Fibroblast of skin of back (primary cell): ENCODE results near the gene GAS6.
"Not testable (repeated sequence)": the region's sequence is repeated elsewhere in the genome, so short reads cannot be mapped to it uniquely, and the experiment has no call there.

Source experiments
- DNase-seq: peaks from one replicate; pipeline ENCODE4 v3.0.0-alpha.2; 2013

The GAS6 gene

GRCh38 chr13:113837560-113838355, 26.1 kb downstream of the GAS6 start:
- peak; percentile 98 for DNase-seq

GRCh38 chr13:113836768-113837559, 26.9 kb downstream of the GAS6 start:
- peak; percentile 91 for DNase-seq

DNA sequence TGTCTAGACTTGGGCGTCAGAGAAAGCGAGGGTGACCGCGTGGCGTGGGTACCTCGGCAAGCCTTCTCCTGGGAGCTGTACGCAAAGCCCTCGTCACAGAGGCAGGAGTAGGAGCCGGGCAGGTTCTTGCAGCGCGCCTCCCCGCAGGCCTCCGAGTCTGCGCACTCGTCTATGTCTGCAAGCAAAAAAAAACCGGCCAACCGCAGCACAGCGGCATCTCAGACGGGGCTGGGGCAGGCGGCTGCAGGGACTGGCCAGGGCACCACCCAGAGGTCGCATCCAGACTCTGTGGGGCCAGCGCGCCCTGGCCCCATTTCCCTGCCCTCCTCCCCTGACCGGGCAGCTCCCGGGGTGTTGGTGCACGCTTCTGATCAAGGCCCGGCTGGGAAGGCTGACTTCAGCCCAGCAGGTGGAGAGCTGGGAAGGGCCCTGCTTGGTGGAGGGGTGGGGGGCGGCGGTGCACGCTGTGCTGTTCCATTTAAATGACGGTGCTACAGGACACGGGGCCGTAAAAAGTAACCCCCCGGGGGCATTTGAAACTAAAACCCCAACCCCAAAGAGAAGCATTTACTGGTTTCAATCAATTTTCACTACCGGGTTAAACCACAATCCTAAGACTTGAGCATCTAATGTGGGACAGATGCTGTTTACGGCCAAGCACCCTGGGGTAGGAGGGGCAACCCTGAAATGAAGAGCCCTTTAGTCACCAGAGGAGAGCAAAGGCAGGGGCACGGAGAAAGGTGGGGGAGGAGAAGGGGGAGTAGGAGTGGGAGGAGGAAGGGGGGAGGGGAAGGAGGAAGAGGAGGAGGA, 28.2 kb downstream of the GAS6 start:
- peak; percentile 89 for DNase-seq

DNA sequence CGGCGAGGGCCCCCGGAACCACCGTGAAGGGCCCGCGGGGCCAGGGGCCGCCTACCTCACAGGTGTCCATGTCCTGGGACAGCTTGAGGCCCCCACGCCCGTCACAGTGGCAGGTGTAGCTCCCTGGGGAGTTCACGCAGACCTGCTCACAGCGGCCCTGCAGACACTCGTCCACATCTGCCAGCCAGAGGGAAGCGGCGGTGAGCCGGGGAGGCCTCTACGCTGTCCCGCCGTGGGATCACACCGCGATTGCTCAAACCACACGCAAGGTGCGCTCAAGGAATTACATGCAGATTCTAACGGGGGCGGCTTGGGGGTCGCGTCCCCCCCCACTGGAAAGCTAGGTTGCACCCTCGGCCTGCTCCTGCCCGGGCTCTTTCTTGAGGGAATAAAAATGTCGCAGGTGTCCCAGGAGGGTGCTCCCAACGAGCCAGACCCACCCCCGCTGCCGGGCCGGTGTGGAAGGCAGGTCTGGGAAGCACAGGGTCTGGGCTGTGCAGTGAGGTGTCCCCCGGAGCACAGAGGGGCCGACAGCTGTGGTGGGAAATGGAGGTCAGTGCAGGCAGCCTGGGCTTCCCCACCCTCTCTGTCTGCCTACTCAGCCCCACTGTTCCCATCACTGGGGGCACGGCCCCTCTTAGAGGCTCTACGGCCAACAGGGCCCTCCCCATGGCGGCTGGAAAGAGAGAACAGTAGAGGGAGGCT, 29.2 kb downstream of the GAS6 start:
- no peak for DNase-seq

DNA sequence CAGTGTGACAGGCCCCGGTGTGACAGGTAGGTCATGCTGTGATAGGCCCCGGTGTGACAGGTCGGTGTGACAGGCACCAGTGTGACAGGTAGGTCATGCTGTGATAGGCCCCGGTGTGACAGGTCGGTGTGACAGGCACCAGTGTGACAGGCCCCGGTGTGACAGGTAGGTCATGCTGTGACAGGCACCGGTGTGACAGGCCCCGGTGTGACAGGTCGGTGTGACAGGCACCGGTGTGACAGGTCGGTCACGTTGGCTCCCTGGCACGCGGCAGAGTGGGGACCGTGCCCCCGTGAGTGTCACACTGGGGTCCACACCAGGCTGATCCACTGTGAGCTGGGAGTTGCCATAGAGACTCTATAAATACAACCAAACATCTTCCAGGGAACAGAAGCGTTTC, 29.9 kb downstream of the GAS6 start:
- DNase-seq: not testable (repeated sequence)

DNA sequence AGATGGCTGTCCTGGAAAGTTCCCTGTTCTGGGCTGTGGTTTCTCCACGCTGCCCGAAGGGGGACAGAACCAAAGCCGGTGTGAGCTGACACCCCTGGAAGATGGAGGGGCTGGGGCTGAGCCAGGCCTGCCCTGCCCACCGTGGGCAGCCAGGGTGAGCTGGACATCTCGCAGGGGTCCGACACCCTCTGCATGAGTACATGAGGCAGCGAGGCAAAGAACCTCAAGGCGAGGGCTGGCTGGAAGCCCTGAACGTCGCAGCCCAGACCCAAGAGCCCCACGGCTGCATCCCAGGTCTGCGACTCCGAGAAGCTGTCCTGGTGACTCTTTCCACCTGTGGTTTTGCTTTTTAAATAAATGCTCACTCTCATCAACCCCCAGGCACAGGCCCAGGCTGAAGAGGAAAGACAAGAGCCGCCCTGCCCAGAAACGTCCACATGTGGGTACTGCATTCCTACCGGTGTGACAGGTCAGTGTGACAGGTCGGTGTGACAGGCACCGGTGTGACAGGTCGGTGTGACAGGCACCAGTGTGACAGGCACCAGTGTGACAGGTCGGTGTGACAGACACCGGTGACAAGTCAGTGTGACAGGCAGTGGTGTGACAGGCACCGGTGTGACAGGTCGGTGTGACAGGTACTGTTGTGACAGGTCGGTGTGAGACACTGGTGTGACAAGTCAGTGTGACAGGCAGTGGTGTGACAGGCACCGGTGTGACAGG, 30.6 kb downstream of the GAS6 start:
- DNase-seq: no peak

DNA sequence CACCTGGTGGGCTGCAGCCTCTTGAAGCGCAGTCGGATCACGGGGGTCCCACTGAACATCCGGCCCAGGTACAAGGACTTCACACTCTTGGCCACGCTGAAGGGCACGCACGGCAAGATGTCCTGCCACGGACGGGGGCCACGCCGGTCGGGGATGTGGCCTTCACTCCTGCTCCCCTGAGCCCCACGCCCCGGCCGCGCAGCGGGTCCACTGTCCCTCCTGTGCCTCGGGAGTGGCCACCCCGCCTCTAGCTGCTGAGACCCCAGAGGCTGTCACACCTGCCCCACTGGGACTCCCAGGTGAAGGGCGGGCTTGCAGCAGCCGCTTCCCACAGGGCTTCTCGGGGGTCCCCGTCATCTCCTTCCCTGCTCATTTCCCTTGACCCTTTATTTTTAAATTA, 31.2 kb downstream of the GAS6 start:
- DNase-seq: no peak

DNA sequence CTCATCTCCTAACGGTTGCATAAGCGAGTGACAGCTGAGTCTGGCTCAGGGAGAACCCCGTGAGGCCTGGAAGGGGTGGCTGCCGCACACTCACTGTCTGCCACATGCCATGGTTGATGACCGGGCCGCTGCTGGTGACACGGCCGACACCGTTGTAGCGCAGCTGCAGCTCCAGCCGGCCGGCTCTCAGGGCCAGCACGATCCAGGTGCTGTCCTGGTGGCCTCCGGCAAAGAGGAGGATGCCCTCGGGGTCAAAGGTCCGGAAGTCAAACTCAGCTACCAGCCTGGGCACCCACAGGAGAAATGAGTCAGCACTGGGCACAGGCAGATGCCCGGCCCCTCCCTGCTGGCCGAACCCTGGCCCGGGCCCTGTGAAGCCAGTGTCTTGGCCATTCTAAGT, 31.7 kb downstream of the GAS6 start:
- DNase-seq: no peak

GRCh38 chr13:113831061-113831460, 32.8 kb downstream of the GAS6 start:
- no peak for DNase-seq

- DNase-seq: not testable (repeated sequence)
Observed at GRCh38 chr13:113830426-113830950, 33.4 kb downstream of the GAS6 start.

GRCh38 chr13:113828282-113828825, 35.5 kb downstream of the GAS6 start:
- no peak for DNase-seq

GRCh38 chr13:113827021-113827420, 36.9 kb downstream of the GAS6 start:
- DNase-seq: no peak

DNA sequence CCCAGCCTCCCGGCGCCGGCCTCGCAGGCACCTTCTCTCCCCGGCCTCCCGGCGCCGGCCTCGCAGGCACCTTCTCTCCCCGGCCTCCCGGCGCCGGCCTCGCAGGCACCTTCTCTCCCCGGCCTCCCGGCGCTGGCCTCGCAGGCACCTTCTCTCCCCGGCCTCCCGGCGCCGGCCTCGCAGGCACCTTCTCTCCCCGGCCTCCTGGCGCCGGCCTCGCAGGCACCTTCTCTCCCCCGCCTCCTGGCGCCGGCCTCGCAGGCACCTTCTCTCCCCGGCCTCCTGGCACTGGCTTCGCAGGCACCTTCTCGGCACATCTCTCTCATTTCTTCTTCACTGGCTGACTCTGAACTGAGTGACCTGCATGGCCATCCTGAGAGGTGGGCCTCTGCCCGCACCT, 37.4 kb downstream of the GAS6 start:
- DNase-seq: not testable (repeated sequence)

DNA sequence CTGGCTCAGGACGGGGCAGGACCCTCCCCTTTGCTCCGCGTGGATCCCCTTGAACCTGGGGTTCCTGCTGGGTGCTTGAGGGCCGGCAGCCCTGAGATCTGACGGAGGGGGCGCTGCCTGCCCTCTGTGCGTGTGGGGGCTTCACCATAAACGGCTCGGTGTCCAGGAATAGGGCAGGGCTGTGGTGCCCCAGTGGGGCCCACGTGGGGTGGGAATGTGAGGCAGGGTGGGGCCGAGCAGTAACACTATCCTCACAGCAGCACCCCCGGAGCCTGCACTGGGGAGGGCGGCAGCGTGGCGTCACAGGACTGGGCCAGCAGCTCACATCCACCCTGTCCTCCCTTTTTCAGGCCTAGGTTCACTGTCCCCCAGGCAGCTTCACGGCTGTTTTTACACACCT, 38.0 kb downstream of the GAS6 start:
- no peak for DNase-seq

- no peak for DNase-seq
Observed at GRCh38 chr13:113823771-113824170, 40.1 kb downstream of the GAS6 start.

DNA sequence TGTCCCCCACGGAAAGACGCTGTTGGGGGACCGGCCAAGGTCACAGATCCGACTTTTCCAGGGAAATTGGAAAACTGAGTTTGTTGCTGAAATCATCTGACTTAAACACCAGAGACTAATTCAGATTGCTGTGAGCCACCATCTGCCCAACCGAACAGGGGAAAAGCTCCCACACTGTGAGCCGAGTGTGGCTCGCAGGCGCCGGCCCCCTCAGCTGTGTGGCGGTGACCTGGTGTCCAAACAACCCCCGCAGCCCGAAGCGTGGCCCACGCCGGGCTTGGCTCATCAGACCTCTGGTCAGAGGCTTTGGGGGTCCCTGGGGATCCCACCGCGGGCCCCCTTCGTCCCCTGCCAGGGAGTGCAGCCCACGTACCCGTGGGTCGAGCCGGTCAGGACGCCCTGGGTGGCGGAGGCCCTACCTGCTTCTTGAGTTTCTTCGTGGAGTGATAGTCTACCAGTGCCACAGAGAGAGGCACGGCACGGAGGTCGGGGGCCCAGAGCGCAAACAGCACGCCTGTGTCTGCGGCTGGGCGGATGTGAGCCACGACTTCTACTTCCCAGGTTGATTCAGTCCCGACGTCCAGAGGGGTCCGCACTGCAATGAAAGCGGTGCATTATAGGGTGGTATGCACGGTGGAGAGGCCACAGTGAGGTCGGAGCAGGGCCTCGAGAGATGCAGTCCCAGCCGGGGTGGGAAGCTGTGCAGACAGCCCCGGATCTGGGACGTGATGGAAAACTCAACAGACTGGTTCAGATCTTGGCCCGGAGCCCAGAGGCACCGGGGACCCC, 40.7 kb downstream of the GAS6 start:
- no peak for DNase-seq

DNA sequence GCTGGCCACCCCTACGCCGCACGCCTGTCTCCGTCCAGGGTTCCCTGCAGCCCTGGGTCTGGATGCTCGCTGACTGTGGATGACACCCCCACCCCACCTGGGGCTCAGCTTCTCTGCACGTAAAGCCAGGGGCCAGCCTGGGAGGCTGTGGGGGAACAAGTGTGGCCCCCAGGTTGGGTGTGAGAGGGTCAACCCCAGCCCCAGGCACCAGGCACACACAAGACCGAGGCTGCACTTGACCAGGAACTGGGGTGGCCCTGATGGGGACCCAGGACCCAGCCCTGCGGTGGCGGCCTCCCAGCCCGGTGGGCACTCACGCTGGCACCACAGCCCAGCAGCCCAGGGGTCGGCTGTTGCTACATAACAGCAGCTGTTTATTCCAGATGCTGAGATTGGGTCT, 41.6 kb downstream of the GAS6 start:
- no peak for DNase-seq

GRCh38 chr13:113821847-113822246, 42.0 kb downstream of the GAS6 start:
- no peak for DNase-seq

DNA sequence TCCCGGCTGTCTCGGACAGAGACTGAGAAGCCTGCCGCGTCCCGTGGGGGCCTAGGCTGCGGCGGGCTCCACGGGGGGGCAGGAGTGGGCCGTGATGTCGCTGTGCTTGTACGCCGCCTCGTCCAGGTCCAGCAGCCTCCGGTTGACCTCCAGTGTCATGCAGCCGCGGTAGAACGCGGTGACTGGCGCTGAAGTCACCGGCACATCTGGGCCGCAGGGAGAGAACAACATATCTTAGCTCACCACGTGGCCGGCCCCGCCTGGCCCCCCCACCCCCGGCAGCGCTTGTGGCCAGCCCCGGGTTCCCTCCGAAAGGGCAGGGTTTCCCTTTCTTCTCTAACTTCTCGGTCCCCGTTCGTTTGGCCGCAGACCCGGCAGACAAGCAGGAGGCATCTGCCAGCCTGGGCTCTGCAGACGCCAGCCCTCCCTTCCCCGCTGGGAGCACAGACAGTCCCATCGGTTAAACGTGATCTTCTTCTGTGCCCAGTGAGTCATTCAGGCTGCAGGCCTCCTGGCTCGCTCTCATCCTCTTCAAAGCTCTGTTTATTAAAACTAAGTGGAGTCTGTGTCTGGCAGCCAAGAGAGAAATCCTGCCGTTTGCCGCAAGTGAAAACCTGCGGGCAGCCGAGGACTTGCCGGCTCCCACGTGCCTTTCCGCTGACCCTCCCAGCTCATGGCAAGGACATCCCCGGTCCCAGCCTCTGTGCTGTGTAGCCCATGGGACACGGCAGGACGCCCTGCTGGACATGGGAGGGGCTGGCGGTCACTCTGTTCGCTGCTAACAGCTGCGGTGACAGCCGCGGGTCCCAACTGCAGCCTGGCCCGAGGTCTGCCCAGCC, 42.8 kb downstream of the GAS6 start:
- peak; percentile 99 for DNase-seq
